Kidney epithelial cell (primary cell): ENCODE results near the gene VIPR2. TPM values are rescaled to one million over a fixed set of nuclear protein-coding genes. Genes with fewer than 3 reads are reported as not detected.

Source experiments
- DNase-seq: peaks from one replicate; pipeline ENCODE4 v3.0.0-alpha.2; 2010; ENCODE audit warnings: low read depth
- H3K27me3 ChIP-seq: 2 replicates; pipeline ENCODE4 v1.6.0; 2011; ENCODE audit warnings: low read length; ENCODE audit not compliant: control insufficient read depth, insufficient read depth
- H3K36me3 ChIP-seq: 2 replicates; pipeline ENCODE4 v1.5.1; 2011; ENCODE audit warnings: low read length; ENCODE audit not compliant: control insufficient read depth, insufficient read depth
- H3K4me3 ChIP-seq: 2 replicates; pipeline ENCODE4 v1.5.1; 2011; ENCODE audit warnings: low read depth, mild to moderate bottlenecking, control low read depth, low read length
- CTCF ChIP-seq: IDR thresholded peaks from 2 replicates; pipeline ENCODE4 v1.5.1; 2011; ENCODE audit warnings: mild to moderate bottlenecking, moderate library complexity, low read length, control low read depth, inconsistent platforms; ENCODE audit not compliant: insufficient read depth, poor library complexity, severe bottlenecking
- total RNA-seq: library from RNA; depleted of rRNA; stranded (reverse); fragments of >200 nt; gene quantifications from 2 replicates; pipeline ENCODE4 v1.2.3, GENCODE V29; 2015

The VIPR2 gene
- total RNA-seq, 1 donor from 2014 or later = not detected

- no peak overlapping the region for H3K4me3 ChIP-seq
- H3K27me3 ChIP-seq = no peaks in the 10 kb centered on the region
- H3K36me3 ChIP-seq = no peaks in the 10 kb centered on the region
- DNase-seq = no peak
- no peak for TF ChIP-seq CTCF
Observed at GRCh38 chr7:159059629-159060028, 85.0 kb downstream of the VIPR2 start.

GRCh38 chr7:159057647-159058046 lies 87.0 kb downstream of the VIPR2 start:
- DNase-seq = no peak
- H3K4me3 ChIP-seq = no peak overlapping the region
- no peaks in the 10 kb centered on the region for H3K36me3 ChIP-seq
- no peak for TF ChIP-seq CTCF
- no peaks in the 10 kb centered on the region for H3K27me3 ChIP-seq

GRCh38 chr7:159056737-159057136 lies 87.9 kb downstream of the VIPR2 start:
- Histone ChIP-seq H3K4me3 (no peak overlapping the region), H3K36me3 (no peaks in the 10 kb centered on the region), H3K27me3 (no peaks in the 10 kb centered on the region)
- DNase-seq = no peak
- TF ChIP-seq CTCF = no peak

GRCh38 chr7:159051916-159052315 lies 92.8 kb downstream of the VIPR2 start:
- no peak for TF ChIP-seq CTCF
- DNase-seq = no peak
- Histone ChIP-seq H3K4me3 (no peak overlapping the region), H3K27me3 (no peaks in the 10 kb centered on the region), H3K36me3 (no peaks in the 10 kb centered on the region)

- H3K27me3 ChIP-seq = no peaks in the 10 kb centered on the region
- no peak overlapping the region for H3K4me3 ChIP-seq
- TF ChIP-seq CTCF = no peak
- DNase-seq = no peak
- H3K36me3 ChIP-seq = no peaks in the 10 kb centered on the region
Observed at GRCh38 chr7:159050704-159051103, 94.0 kb downstream of the VIPR2 start.

- no peaks in the 10 kb centered on the region for H3K36me3 ChIP-seq
- H3K4me3 ChIP-seq = no peak overlapping the region
- no peak for TF ChIP-seq CTCF
- no peaks in the 10 kb centered on the region for H3K27me3 ChIP-seq
- DNase-seq = no peak
Observed at GRCh38 chr7:159049266-159050025, 95.2 kb downstream of the VIPR2 start.
